Activated T-cell treated with anti-CD3 and anti-CD28 coated beads for 24 hours (primary cell): ENCODE measurements around the gene ZNF883.

Experiments used
- DNase-seq: peaks from one replicate; pipeline ENCODE4 v3.0.0-alpha.2; 2020; ENCODE audit warnings: low read depth

ZNF883 gene

DNA sequence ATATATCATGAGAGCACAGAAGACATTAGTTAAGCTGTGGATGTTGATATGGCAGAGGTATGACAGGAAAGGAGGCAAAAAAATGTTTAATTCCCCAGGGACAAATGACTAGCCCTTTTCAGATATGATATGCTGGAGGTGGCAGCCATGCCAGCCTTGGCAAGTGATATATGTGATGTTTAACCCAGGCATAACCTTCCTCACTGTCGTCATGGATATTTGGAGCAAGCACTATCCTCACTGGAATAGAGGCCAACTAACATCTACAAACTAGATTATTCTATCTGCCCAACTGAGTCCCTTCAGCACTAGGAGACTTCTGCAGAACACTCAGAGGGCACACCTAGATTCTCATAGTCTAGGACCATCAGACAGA is 94.0 kb downstream of the ZNF883 start:
- no peak for DNase-seq

DNA sequence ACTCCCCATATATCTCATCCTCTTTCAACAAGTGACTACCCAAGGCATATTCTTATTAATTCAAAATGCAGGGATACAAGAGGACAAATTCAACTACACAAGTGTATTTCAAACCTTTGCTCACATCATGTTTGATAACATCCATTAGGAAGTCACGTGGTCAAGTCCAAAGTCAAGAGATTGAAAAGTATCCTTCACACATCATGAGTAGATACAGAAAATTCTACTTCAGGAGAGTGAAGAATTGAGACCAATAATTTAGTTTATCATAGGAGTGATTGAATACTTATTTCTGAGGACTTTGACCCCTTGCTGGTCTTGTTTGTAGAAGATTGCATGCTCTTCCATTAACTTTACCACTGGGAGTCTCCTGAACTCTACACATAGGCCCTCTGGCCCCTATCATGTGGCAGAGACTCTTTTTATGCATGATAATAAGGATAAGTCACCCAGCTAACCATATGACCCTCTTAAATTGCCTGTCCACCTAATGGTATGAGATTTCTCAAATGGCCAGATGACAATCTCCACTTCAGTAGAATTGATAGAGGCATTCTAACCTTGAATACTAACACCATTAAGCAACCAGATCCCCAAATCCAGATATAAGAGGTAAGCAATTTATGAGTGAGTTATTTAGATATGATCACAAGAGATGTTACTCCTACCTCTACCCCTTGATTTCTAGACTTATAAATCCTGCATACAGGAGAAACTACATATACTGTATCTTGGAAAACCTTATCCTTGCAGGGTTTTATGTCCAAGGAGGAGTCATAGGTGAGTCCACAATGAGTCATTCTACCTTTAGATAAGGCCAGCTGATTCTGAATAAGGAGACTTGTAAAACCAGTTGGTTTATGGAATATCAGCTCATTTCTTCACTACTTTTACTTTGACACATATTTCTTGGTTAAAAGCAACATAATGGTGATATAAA is 94.7 kb downstream of the ZNF883 start:
- DNase-seq, result no peak

DNA sequence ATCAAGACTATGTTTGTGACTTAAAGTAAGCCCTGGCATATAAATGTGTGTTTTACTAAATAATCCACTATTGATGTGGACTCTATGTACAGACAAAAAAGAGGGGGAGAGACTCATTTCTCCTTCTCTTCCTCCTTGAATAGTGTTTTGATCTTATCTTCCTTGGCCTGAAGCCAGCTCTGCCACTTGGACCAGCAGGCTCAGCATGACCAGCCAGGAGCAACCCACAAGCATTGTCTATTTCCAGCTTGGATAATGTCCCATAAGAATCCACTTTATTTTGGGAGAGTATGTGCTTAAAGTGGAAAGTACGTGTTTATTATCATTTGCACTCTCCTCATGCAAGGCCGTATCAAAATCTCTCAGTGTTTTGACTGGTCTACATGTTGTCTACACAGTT is 97.5 kb downstream of the ZNF883 start:
- DNase-seq, result no peak

- DNase-seq, result no peak
Observed at GRCh38 chr9:112913326-112913725, 98.7 kb downstream of the ZNF883 start.

DNA sequence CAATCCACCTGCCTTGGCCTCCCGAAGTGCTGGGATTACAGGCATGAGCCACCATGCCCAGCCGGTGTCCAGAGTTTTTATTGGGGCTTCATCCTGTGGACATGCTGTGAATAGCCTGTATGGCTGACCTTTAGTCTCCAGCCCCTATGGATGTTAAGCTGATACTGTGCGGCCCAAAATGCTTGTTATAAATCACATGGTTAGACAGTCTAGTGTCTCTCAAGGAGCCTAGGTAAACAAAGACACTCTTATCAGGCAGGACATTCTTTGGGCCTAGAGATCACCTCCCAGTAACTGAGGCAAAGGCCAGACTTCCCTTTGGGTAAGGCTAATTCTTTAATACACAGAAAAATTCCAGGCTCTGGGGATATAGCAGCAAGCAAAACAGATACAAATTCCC is 99.4 kb downstream of the ZNF883 start:
- DNase-seq, result no peak

- DNase-seq, result no peak
Observed at GRCh38 chr9:112911736-112912135, 100.3 kb downstream of the ZNF883 start.
